ENCODE results near the gene ITPR1.

DNA sequence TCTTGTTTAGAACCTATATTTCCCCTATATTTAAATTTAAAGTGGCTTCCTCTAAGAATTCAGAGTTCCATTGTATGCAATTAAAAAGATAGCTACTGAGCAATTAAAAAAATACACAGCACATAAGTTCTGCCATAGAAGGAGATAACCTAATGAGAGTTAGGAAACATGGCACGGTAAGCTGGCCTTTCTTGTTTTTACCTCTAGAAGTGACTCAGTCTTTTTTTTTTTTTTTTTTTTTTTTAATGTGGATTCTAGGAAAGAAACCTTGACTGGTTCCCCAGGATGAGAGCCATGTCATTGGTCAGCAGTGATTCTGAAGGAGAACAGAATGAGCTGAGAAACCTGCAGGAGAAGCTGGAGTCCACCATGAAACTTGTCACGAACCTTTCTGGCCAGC, 343.4 kb downstream of the ITPR1 start:
- TF ChIP-seq POLR2A (IDR thresholded peaks at IDR 0.05): no peak
- TF ChIP-seq CTCF (IDR thresholded peaks at IDR 0.05): no peak

All from thyroid gland (tissue), 4 donors.